ENCODE data around the gene POLR1A. TPM values are rescaled to one million over a fixed set of nuclear protein-coding genes. Genes with fewer than 3 reads are reported as not detected.

Gene POLR1A
- total RNA-seq, 1 donor from 2014 or later: 17.2 TPM

DNA sequence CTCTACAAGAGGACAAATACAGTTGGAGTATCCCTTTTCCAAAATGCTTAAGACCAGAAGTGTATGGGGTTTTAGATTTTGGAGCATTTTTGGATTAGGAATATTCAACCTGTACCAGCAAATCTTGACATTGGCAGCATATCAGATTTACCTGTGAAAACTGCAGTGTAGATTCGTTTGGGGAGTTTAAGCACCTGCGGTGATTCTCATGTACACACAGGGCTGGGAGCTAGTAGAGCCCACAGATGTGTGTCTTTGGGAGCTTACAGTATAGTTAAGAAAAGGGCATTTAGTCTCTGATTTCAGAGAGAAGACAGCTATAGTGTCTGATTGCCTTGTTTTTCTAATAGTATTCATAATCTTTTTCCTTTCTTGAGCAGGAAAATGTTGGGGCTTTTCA, 30.5 kb upstream of the POLR1A start:
- Histone ChIP-seq H3K4me3 (no peak overlapping the region), H3K27me3 (no peaks in the 10 kb centered on the region), H3K9me3 (no peaks in the 10 kb centered on the region), H3K4me1 (no peaks in the 10 kb centered on the region), H3K36me3 (peaks cover 0 to 81% of the 10 kb centered on the region in 2 donors), H3K27ac (no peak overlapping the region)
- TF ChIP-seq, protein P1, sequence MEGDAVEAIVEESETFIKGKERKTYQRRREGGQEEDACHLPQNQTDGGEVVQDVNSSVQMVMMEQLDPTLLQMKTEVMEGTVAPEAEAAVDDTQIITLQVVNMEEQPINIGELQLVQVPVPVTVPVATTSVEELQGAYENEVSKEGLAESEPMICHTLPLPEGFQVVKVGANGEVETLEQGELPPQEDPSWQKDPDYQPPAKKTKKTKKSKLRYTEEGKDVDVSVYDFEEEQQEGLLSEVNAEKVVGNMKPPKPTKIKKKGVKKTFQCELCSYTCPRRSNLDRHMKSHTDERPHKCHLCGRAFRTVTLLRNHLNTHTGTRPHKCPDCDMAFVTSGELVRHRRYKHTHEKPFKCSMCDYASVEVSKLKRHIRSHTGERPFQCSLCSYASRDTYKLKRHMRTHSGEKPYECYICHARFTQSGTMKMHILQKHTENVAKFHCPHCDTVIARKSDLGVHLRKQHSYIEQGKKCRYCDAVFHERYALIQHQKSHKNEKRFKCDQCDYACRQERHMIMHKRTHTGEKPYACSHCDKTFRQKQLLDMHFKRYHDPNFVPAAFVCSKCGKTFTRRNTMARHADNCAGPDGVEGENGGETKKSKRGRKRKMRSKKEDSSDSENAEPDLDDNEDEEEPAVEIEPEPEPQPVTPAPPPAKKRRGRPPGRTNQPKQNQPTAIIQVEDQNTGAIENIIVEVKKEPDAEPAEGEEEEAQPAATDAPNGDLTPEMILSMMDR (IDR thresholded peaks at IDR 0.05): no peak
- TF ChIP-seq POLR2AphosphoS5 (IDR thresholded peaks at IDR 0.05; ENCODE audit: insufficient read depth in 1 of 2, low read depth in 1 of 2) (no peak), POLR2A (IDR thresholded peaks at IDR 0.05) (no peak)
- no peak for DNase-seq (ENCODE audit: extremely low spot score in 2 of 2)
- intact Hi-C loops (cut with DNase I): no loop called here

GRCh38 chr2:86135653-86136052, 30.0 kb upstream of the POLR1A start:
- Histone ChIP-seq H3K36me3 (peaks cover 0 to 85% of the 10 kb centered on the region in 2 donors), H3K4me1 (no peaks in the 10 kb centered on the region), H3K9me3 (no peaks in the 10 kb centered on the region), H3K4me3 (no peak overlapping the region), H3K27me3 (no peaks in the 10 kb centered on the region), H3K27ac (no peak overlapping the region)
- no peak for TF ChIP-seq POLR2AphosphoS5 (IDR thresholded peaks at IDR 0.05; ENCODE audit: insufficient read depth in 1 of 2, low read depth in 1 of 2)
- TF ChIP-seq, protein P1 (IDR thresholded peaks at IDR 0.05): no peak
- no peak for TF ChIP-seq POLR2A (IDR thresholded peaks at IDR 0.05)
- intact Hi-C loops (cut with DNase I): no loop called here
- DNase-seq (ENCODE audit: extremely low spot score in 2 of 2): no peak

GRCh38 chr2:86134709-86135108, 29.0 kb upstream of the POLR1A start:
- intact Hi-C loops (cut with DNase I): no loop called here
- TF ChIP-seq POLR2AphosphoS5 (IDR thresholded peaks at IDR 0.05; ENCODE audit: insufficient read depth in 1 of 2, low read depth in 1 of 2) (no peak), POLR2A (IDR thresholded peaks at IDR 0.05) (no peak)
- TF ChIP-seq, protein P1 (IDR thresholded peaks at IDR 0.05): no peak
- Histone ChIP-seq H3K36me3 (peaks cover 0 to 95% of the 10 kb centered on the region in 2 donors), H3K4me1 (no peaks in the 10 kb centered on the region), H3K9me3 (no peaks in the 10 kb centered on the region), H3K27ac (no peak overlapping the region), H3K27me3 (no peaks in the 10 kb centered on the region), H3K4me3 (no peak overlapping the region)
- no peak for DNase-seq (ENCODE audit: extremely low spot score in 2 of 2)

DNA sequence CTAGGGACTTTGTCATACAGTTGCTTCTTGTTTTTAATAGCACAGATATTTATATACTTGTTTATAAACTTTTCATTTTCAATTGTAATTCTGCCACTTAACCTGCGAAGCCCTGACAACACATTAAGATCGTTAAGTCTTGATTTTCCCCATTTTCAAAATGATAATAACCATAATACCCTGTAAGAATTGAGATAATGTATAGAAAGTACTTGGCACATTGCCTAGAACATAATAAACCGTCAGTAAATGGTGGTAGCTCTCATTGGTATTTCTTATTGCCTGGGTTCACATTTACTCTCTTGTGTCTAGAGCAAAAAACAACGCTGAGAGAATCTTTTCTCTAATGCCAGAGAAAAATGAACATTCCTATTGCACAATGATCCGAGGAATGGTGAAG, 19.0 kb upstream of the POLR1A start:
- no peaks in the 10 kb centered on the region for H3K4me1 ChIP-seq
- intact Hi-C loops (cut with DNase I): no loop called here
- no peak for DNase-seq (ENCODE audit: extremely low spot score in 2 of 2)
- H3K4me3 ChIP-seq: no peak overlapping the region
- H3K27ac ChIP-seq: no peak overlapping the region
- no peaks in the 10 kb centered on the region for H3K27me3 ChIP-seq
- no peak for TF ChIP-seq POLR2A (IDR thresholded peaks at IDR 0.05)
- TF ChIP-seq, protein P1 (IDR thresholded peaks at IDR 0.05): no peak
- TF ChIP-seq POLR2AphosphoS5 (IDR thresholded peaks at IDR 0.05; ENCODE audit: insufficient read depth in 1 of 2, low read depth in 1 of 2): no peak
- H3K9me3 ChIP-seq: no peaks in the 10 kb centered on the region
- H3K36me3 ChIP-seq: peaks cover 0 to 97% of the 10 kb centered on the region in 2 donors

DNA sequence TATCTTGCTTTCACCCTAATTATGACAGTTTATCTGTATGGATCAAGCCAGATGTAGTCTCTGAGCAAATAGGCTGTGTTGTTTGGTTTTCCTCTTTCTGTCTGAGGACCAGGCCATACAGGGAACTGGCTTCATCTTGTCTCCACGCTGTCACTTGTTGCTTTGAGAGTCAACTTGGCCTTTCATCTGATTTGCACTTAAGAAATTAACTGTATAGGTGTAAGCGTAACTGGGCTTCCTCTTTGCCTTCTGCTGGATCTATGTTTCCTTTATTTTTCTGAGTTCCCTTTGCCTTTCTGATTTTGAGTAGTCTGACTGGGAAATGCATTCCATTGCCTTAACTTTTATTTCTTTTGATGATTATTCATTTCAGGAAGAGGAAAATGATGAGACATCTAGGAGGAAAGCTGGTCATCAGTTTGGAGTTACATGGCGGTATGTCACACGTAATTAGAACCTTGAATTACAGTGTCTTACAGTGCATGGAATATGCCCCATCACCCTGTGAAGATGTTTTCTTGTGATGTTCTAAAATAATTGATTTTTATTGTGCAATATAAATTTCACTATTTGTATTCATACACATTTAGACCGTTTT, 17.7 kb upstream of the POLR1A start:
- no peak overlapping the region for H3K4me3 ChIP-seq
- intact Hi-C loops (cut with DNase I): no loop called here
- H3K36me3 ChIP-seq: peaks cover 0 to 97% of the 10 kb centered on the region in 2 donors
- no peak overlapping the region for H3K27ac ChIP-seq
- H3K4me1 ChIP-seq: no peaks in the 10 kb centered on the region
- TF ChIP-seq POLR2AphosphoS5 (IDR thresholded peaks at IDR 0.05; ENCODE audit: insufficient read depth in 1 of 2, low read depth in 1 of 2) (no peak), POLR2A (IDR thresholded peaks at IDR 0.05) (no peak)
- TF ChIP-seq, protein P1 (IDR thresholded peaks at IDR 0.05): no peak
- H3K27me3 ChIP-seq: no peaks in the 10 kb centered on the region
- no peak for DNase-seq (ENCODE audit: extremely low spot score in 2 of 2)
- H3K9me3 ChIP-seq: no peaks in the 10 kb centered on the region
